GM23338 (cell line): ENCODE results near the gene TBC1D12. TPM values are rescaled to one million over a fixed set of nuclear protein-coding genes. Genes with fewer than 3 reads are reported as not detected.

Source experiments
- ATAC-seq: fragments of 200-7000 bp; cut with Tn5 transposase; 3 replicates; pipeline ENCODE4 v1.9.1; 2020
- DNase-seq: peaks from one replicate; pipeline ENCODE4 v3.0.0-alpha.2; 2015; ENCODE audit warnings: low spot score
- H2AFZ ChIP-seq: fragments of 200-600 bp; sonication (generic); 2 replicates; pipeline ENCODE4 v1.8.0; 2016; ENCODE audit warnings: antibody characterized with exemption, mild to moderate bottlenecking, moderate library complexity
- H3F3A ChIP-seq: fragments of 200-600 bp; sonication (generic); replicated peaks from 2 replicates; pipeline ENCODE4 v1.8.0; 2017; ENCODE audit warnings: antibody characterized with exemption, mixed run types, low read depth
- H3K27ac ChIP-seq: fragments of 200-600 bp; sonication (generic); 2 replicates; pipeline ENCODE4 v1.6.1; 2016; ENCODE audit warnings: low read depth
- H3K27me3 ChIP-seq: fragments of 200-600 bp; sonication (generic); 2 replicates; pipeline ENCODE4 v1.8.0; 2016; ENCODE audit warnings: mild to moderate bottlenecking, mixed run types, moderate library complexity; ENCODE audit not compliant: insufficient read depth
- H3K36me3 ChIP-seq: fragments of 200-600 bp; sonication (generic); 2 replicates; pipeline ENCODE4 v1.8.0; 2016; ENCODE audit warnings: mild to moderate bottlenecking; ENCODE audit not compliant: insufficient read depth
- H3K4me1 ChIP-seq: fragments of 200-600 bp; sonication (generic); 2 replicates; pipeline ENCODE4 v1.8.0; 2016; ENCODE audit warnings: mild to moderate bottlenecking, moderate library complexity; ENCODE audit not compliant: insufficient read depth
- H3K4me2 ChIP-seq: fragments of 200-600 bp; sonication (generic); 2 replicates; pipeline ENCODE4 v1.7.1; 2017; ENCODE audit warnings: mixed run types
- H3K4me3 ChIP-seq: fragments of 200-600 bp; sonication (generic); 2 replicates; pipeline ENCODE4 v1.6.1; 2016; ENCODE audit warnings: mixed run types
- H3K79me2 ChIP-seq: fragments of 200-600 bp; sonication (generic); replicated peaks from 2 replicates; pipeline ENCODE4 v1.8.0; 2017; ENCODE audit warnings: mild to moderate bottlenecking; ENCODE audit not compliant: insufficient read depth
- H3K9me2 ChIP-seq: fragments of 200-600 bp; sonication (generic); 2 replicates; pipeline ENCODE4 v1.8.0; 2017; ENCODE audit not compliant: insufficient read depth
- H4K20me1 ChIP-seq: fragments of 200-600 bp; sonication (generic); replicated peaks from 2 replicates; pipeline ENCODE4 v1.8.0; 2017; ENCODE audit warnings: mild to moderate bottlenecking; ENCODE audit not compliant: insufficient read depth
- H3K27ac Mint-ChIP-seq: 2 replicates; pipeline ENCODE4 v1.8.0; 2020; ENCODE audit warnings: inconsistent platforms, mild to moderate bottlenecking, moderate library complexity, mixed read lengths
- H3K27me3 Mint-ChIP-seq: 3 replicates; pipeline ENCODE4 v1.8.0; 2022; ENCODE audit warnings: low read depth, mild to moderate bottlenecking, moderate library complexity, mixed read lengths, inconsistent platforms; ENCODE audit not compliant: insufficient read depth, poor library complexity
- H3K36me3 Mint-ChIP-seq: 3 replicates; pipeline ENCODE4 v1.8.0; 2021; ENCODE audit warnings: low read depth, mild to moderate bottlenecking, inconsistent platforms, moderate library complexity, mixed read lengths
- H3K4me1 Mint-ChIP-seq: 3 replicates; pipeline ENCODE4 v1.8.0; 2020; ENCODE audit warnings: mild to moderate bottlenecking, inconsistent platforms, mixed read lengths
- H3K4me3 Mint-ChIP-seq: 3 replicates; pipeline ENCODE4 v1.8.0; 2021; ENCODE audit warnings: moderate library complexity, mild to moderate bottlenecking, inconsistent platforms, mixed read lengths
- H3K9me3 Mint-ChIP-seq: 3 replicates; pipeline ENCODE4 v1.8.0; 2020; ENCODE audit warnings: moderate library complexity, mild to moderate bottlenecking, inconsistent platforms, mixed read lengths
- CREB1 ChIP-seq: fragments of 250-450 bp; sonication (Bioruptor Pico); IDR thresholded peaks from 2 replicates; pipeline ENCODE4 v1.5.0; 2020; ENCODE audit warnings: low read depth, mild to moderate bottlenecking, moderate library complexity
- EZH2 ChIP-seq: fragments of 200-600 bp; sonication (generic); IDR thresholded peaks from one replicate; pipeline ENCODE4 v1.8.0; 2017; ENCODE audit warnings: antibody characterized with exemption, mild to moderate bottlenecking, low read depth; ENCODE audit not compliant: unreplicated experiment
- EZH2phosphoT487 ChIP-seq: fragments of 200-600 bp; sonication (generic); IDR thresholded peaks from one replicate; pipeline ENCODE4 v1.8.1; 2018; ENCODE audit warnings: antibody characterized with exemption; ENCODE audit not compliant: unreplicated experiment
- JUNB ChIP-seq: IDR thresholded peaks from one replicate; pipeline ENCODE4 v1.6.1; 2016; ENCODE audit warnings: antibody characterized with exemption; ENCODE audit not compliant: unreplicated experiment
- NANOG ChIP-seq: IDR thresholded peaks from 2 replicates; pipeline ENCODE4 v1.6.1; 2016; ENCODE audit warnings: antibody characterized with exemption, borderline replicate concordance
- POLR2AphosphoS5 ChIP-seq: IDR thresholded peaks from 2 replicates; pipeline ENCODE4 v1.6.1; 2016; ENCODE audit warnings: antibody characterized with exemption, low read depth
- REST ChIP-seq: IDR thresholded peaks from one replicate; pipeline ENCODE4 v1.6.1; 2018; ENCODE audit warnings: antibody characterized with exemption; ENCODE audit not compliant: unreplicated experiment
- STAT1 ChIP-seq: IDR thresholded peaks from one replicate; pipeline ENCODE4 v1.6.1; 2016; ENCODE audit warnings: antibody characterized with exemption; ENCODE audit not compliant: unreplicated experiment
- ZNF114 ChIP-seq: fragments of 250-450 bp; sonication (Bioruptor Pico); IDR thresholded peaks from 2 replicates; pipeline ENCODE4 v1.5.0; 2020; ENCODE audit warnings: mild to moderate bottlenecking, moderate library complexity
- ZNF331 ChIP-seq: fragments of 250-450 bp; sonication (Bioruptor Pico); IDR thresholded peaks from 2 replicates; pipeline ENCODE4 v1.5.0; 2020; ENCODE audit warnings: low read depth, mild to moderate bottlenecking, moderate library complexity
- polyA plus RNA-seq: library from polyadenylated mRNA; unstranded; fragments of >200 nt; fragmentation: Nextera tagmentation; extraction: Ambion mirVana; gene quantifications from 2 replicates; pipeline ENCODE4 v1.2.1, GENCODE V29; 2016
- total RNA-seq: library from RNA; depleted of rRNA; stranded (reverse); fragments of >200 nt; shearing (Covaris generic); gene quantifications from 2 replicates; pipeline ENCODE4 v1.2.3, GENCODE V29; 2014
- TF ChIP-seq, protein P1 (sequence below), 2 experiments: fragments of 200-600 bp in 1 of 2; sonication (generic) in 1 of 2; conservative IDR thresholded peaks; 2 replicates each; pipeline versions ENCODE4 v1.5.1 to v1.6.1; 2016 to 2017; ENCODE audit warnings: antibody characterized with exemption in 2 of 2, low read depth in 2 of 2, mild to moderate bottlenecking in 2 of 2, moderate library complexity in 1 of 2
- TF ChIP-seq, protein P2 (sequence below): fragments of 250-450 bp; sonication (Bioruptor Pico); IDR thresholded peaks from 2 replicates; pipeline ENCODE4 v1.5.0; 2020; ENCODE audit warnings: mild to moderate bottlenecking, moderate library complexity
- TF ChIP-seq, protein P3 (sequence below): IDR thresholded peaks from 2 replicates; pipeline ENCODE4 v1.6.1; 2016; ENCODE audit warnings: antibody characterized with exemption

TBC1D12 gene
- total and polyA plus RNA-seq, 2 experiments from 2014 or later: 2.3 to 3.6 TPM

DNA sequence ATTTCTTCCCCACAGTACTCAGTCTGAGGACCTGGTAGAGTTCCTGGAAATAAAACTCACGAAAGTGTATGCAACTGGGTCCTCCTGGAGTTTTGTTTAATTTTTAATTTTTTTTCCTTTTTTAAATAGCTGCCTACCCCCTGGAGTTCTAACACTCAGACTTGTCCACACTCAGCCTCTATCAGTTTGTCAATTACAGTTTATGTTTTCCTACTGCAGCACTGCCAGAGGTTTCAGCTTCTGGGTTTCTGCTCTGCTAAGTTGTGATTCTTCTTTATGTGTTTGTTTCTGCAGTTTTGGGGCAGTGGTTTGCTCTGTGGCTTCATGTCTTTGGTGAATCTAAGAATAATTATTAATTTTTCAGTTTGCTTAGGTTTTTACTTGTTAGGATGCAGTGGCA lies 59.2 kb downstream of the TBC1D12 start:
- H3K9me2 ChIP-seq: no peaks in the 10 kb centered on the region
- H3K36me3 ChIP-seq: no peaks in the 10 kb centered on the region
- no peak overlapping the region for H3K4me3 ChIP-seq
- no peak overlapping the region for H3K27ac Mint-ChIP-seq
- H3K27me3 Mint-ChIP-seq: peaks cover 3% of the 10 kb centered on the region
- no peak overlapping the region for H2AFZ ChIP-seq
- no peaks in the 10 kb centered on the region for H3K79me2 ChIP-seq
- H3K27ac ChIP-seq: no peak overlapping the region
- no peaks in the 10 kb centered on the region for H3K4me1 Mint-ChIP-seq
- no peak overlapping the region for H3K4me2 ChIP-seq
- no peak for ATAC-seq
- no peaks in the 10 kb centered on the region for H4K20me1 ChIP-seq
- H3K4me1 ChIP-seq: no peaks in the 10 kb centered on the region
- no peaks in the 10 kb centered on the region for H3K27me3 ChIP-seq
- TF ChIP-seq EZH2: no peak
- TF ChIP-seq JUNB: no peak
- TF ChIP-seq STAT1: no peak
- TF ChIP-seq, protein P1, sequence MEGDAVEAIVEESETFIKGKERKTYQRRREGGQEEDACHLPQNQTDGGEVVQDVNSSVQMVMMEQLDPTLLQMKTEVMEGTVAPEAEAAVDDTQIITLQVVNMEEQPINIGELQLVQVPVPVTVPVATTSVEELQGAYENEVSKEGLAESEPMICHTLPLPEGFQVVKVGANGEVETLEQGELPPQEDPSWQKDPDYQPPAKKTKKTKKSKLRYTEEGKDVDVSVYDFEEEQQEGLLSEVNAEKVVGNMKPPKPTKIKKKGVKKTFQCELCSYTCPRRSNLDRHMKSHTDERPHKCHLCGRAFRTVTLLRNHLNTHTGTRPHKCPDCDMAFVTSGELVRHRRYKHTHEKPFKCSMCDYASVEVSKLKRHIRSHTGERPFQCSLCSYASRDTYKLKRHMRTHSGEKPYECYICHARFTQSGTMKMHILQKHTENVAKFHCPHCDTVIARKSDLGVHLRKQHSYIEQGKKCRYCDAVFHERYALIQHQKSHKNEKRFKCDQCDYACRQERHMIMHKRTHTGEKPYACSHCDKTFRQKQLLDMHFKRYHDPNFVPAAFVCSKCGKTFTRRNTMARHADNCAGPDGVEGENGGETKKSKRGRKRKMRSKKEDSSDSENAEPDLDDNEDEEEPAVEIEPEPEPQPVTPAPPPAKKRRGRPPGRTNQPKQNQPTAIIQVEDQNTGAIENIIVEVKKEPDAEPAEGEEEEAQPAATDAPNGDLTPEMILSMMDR (conservative IDR thresholded peaks at IDR 0.05; ENCODE audit: low read depth in 2 of 2): no peak
- TF ChIP-seq POLR2AphosphoS5: no peak
- TF ChIP-seq ZNF114 (CRISPR knock-in tag): no peak
- no peak for TF ChIP-seq EZH2phosphoT487
- TF ChIP-seq ZNF331: no peak
- TF ChIP-seq, protein P2, sequence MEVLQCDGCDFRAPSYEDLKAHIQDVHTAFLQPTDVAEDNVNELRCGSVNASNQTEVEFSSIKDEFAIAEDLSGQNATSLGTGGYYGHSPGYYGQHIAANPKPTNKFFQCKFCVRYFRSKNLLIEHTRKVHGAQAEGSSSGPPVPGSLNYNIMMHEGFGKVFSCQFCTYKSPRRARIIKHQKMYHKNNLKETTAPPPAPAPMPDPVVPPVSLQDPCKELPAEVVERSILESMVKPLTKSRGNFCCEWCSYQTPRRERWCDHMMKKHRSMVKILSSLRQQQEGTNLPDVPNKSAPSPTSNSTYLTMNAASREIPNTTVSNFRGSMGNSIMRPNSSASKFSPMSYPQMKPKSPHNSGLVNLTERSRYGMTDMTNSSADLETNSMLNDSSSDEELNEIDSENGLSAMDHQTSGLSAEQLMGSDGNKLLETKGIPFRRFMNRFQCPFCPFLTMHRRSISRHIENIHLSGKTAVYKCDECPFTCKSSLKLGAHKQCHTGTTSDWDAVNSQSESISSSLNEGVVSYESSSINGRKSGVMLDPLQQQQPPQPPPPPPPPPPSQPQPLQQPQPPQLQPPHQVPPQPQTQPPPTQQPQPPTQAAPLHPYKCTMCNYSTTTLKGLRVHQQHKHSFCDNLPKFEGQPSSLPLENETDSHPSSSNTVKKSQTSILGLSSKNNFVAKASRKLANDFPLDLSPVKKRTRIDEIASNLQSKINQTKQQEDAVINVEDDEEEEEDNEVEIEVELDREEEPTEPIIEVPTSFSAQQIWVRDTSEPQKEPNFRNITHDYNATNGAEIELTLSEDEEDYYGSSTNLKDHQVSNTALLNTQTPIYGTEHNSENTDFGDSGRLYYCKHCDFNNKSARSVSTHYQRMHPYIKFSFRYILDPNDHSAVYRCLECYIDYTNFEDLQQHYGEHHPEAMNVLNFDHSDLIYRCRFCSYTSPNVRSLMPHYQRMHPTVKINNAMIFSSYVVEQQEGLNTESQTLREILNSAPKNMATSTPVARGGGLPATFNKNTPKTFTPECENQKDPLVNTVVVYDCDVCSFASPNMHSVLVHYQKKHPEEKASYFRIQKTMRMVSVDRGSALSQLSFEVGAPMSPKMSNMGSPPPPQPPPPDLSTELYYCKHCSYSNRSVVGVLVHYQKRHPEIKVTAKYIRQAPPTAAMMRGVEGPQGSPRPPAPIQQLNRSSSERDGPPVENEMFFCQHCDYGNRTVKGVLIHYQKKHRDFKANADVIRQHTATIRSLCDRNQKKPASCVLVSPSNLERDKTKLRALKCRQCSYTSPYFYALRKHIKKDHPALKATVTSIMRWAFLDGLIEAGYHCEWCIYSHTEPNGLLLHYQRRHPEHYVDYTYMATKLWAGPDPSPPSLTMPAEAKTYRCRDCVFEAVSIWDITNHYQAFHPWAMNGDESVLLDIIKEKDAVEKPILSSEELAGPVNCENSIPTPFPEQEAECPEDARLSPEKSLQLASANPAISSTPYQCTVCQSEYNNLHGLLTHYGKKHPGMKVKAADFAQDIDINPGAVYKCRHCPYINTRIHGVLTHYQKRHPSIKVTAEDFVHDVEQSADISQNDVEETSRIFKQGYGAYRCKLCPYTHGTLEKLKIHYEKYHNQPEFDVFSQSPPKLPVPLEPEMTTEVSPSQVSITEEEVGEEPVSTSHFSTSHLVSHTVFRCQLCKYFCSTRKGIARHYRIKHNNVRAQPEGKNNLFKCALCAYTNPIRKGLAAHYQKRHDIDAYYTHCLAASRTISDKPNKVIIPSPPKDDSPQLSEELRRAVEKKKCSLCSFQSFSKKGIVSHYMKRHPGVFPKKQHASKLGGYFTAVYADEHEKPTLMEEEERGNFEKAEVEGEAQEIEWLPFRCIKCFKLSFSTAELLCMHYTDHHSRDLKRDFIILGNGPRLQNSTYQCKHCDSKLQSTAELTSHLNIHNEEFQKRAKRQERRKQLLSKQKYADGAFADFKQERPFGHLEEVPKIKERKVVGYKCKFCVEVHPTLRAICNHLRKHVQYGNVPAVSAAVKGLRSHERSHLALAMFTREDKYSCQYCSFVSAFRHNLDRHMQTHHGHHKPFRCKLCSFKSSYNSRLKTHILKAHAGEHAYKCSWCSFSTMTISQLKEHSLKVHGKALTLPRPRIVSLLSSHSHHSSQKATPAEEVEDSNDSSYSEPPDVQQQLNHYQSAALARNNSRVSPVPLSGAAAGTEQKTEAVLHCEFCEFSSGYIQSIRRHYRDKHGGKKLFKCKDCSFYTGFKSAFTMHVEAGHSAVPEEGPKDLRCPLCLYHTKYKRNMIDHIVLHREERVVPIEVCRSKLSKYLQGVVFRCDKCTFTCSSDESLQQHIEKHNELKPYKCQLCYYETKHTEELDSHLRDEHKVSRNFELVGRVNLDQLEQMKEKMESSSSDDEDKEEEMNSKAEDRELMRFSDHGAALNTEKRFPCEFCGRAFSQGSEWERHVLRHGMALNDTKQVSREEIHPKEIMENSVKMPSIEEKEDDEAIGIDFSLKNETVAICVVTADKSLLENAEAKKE (CRISPR knock-in tag): no peak
- no peak for TF ChIP-seq CREB1 (CRISPR knock-in tag)
- TF ChIP-seq, protein P3, sequence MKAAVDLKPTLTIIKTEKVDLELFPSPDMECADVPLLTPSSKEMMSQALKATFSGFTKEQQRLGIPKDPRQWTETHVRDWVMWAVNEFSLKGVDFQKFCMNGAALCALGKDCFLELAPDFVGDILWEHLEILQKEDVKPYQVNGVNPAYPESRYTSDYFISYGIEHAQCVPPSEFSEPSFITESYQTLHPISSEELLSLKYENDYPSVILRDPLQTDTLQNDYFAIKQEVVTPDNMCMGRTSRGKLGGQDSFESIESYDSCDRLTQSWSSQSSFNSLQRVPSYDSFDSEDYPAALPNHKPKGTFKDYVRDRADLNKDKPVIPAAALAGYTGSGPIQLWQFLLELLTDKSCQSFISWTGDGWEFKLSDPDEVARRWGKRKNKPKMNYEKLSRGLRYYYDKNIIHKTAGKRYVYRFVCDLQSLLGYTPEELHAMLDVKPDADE: no peak
- no peak for TF ChIP-seq NANOG
- no peak for TF ChIP-seq REST
- no peaks in the 10 kb centered on the region for H3F3A ChIP-seq
- no peak overlapping the region for H3K4me3 Mint-ChIP-seq
- peaks cover 24% of the 10 kb centered on the region for H3K9me3 Mint-ChIP-seq
- peaks cover 16% of the 10 kb centered on the region; the same call in 2 of the 3 replicates for H3K36me3 Mint-ChIP-seq
- no peak for DNase-seq
